ENCODE measurements around the gene RGSL1. TPM values are rescaled to one million over a fixed set of nuclear protein-coding genes. Genes with fewer than 3 reads are reported as not detected.
"Not testable (repeated sequence)": the region's sequence is repeated elsewhere in the genome, so short reads cannot be mapped to it uniquely, and the experiment has no call there.

The RGSL1 gene
- total RNA-seq, 1 donor from 2014 or later, result not detected

- Histone ChIP-seq H3K36me3 (no peaks in the 10 kb centered on the region), H3K4me3 (no peak overlapping the region), H3K27me3 (ENCODE audit: low read depth) (no peaks in the 10 kb centered on the region), H3K27ac (no peak overlapping the region), H3K9me3 (no peaks in the 10 kb centered on the region), H3K4me1 (no peaks in the 10 kb centered on the region)
- intact Hi-C loops (cut with DNase I), result no loop called here
- ATAC-seq (no peak), DNase-seq (no peak)
- TF ChIP-seq, protein P1, sequence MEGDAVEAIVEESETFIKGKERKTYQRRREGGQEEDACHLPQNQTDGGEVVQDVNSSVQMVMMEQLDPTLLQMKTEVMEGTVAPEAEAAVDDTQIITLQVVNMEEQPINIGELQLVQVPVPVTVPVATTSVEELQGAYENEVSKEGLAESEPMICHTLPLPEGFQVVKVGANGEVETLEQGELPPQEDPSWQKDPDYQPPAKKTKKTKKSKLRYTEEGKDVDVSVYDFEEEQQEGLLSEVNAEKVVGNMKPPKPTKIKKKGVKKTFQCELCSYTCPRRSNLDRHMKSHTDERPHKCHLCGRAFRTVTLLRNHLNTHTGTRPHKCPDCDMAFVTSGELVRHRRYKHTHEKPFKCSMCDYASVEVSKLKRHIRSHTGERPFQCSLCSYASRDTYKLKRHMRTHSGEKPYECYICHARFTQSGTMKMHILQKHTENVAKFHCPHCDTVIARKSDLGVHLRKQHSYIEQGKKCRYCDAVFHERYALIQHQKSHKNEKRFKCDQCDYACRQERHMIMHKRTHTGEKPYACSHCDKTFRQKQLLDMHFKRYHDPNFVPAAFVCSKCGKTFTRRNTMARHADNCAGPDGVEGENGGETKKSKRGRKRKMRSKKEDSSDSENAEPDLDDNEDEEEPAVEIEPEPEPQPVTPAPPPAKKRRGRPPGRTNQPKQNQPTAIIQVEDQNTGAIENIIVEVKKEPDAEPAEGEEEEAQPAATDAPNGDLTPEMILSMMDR (IDR thresholded peaks at IDR 0.05), result no peak
Observed at GRCh38 chr1:182495693-182496092, 45.7 kb downstream of the RGSL1 start.

DNA sequence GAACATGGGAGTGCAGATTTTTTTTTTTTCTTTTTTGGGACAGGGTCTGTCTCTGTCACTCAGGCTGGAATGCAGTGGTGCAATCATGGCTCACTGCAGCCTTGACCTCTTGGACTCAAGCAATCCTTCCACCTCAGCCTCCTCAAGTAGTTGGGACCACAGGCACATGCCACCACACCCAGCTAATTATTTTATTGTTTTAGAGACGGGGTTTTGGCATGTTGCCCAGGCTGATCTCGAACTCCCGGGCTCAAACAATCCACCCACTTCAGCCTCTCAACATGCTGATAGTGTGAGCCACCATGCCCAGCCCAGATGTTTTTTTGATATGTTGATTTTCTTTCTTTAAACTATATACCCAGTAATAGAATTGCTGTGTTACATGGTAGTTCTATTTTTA is 57.7 kb downstream of the RGSL1 start:
- H3K4me3 ChIP-seq, result no peak overlapping the region
- H3K27ac ChIP-seq, result no peak overlapping the region
- DNase-seq, result peak; percentile 61
- H3K9me3 ChIP-seq, result no peaks in the 10 kb centered on the region
- TF ChIP-seq, protein P1 (IDR thresholded peaks at IDR 0.05), result no peak
- intact Hi-C loops (cut with DNase I), result no loop called here
- H3K4me1 ChIP-seq, result no peaks in the 10 kb centered on the region
- H3K36me3 ChIP-seq, result no peaks in the 10 kb centered on the region
- ATAC-seq, result peak; percentile 70 to 74
- H3K27me3 ChIP-seq (ENCODE audit: low read depth), result no peaks in the 10 kb centered on the region

GRCh38 chr1:182515556-182515955 is 65.6 kb downstream of the RGSL1 start:
- intact Hi-C loops (cut with DNase I), result no loop called here
- DNase-seq (no peak), ATAC-seq (no peak)
- Histone ChIP-seq H3K4me1 (no peaks in the 10 kb centered on the region), H3K27me3 (ENCODE audit: low read depth) (no peaks in the 10 kb centered on the region), H3K36me3 (no peaks in the 10 kb centered on the region), H3K27ac (no peak overlapping the region), H3K4me3 (no peak overlapping the region), H3K9me3 (no peaks in the 10 kb centered on the region)
- TF ChIP-seq, protein P1 (IDR thresholded peaks at IDR 0.05), result no peak

DNA sequence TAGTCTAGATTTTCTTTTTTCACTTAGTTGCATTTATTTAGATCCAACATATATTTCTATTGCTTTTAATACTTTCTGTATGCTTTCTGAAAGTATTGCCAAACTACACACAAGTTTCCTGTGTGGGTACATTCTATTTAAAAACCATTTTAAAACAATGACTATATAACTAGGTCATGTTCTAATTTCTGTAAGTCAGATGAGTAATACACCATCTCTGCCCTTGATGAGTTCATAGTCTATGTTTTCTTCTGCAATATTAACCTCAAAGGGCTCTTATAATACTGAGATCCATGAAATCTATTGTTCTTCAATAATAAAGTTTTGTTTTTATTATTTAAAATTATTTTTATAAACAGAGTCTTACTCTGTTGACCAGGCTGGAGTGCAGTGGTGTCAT is 70.8 kb downstream of the RGSL1 start:
- no peak for DNase-seq
- intact Hi-C loops (cut with DNase I), result no loop called here
- ATAC-seq, result no peak
- H3K27ac ChIP-seq, result no peak overlapping the region
- no peaks in the 10 kb centered on the region for H3K27me3 ChIP-seq (ENCODE audit: low read depth)
- no peaks in the 10 kb centered on the region for H3K9me3 ChIP-seq
- TF ChIP-seq, protein P1 (IDR thresholded peaks at IDR 0.05), result no peak
- H3K36me3 ChIP-seq, result no peaks in the 10 kb centered on the region
- H3K4me1 ChIP-seq, result no peaks in the 10 kb centered on the region
- H3K4me3 ChIP-seq, result no peak overlapping the region

GRCh38 chr1:182525342-182525741 is 75.4 kb downstream of the RGSL1 start:
- intact Hi-C loops (cut with DNase I), result no loop called here
- Histone ChIP-seq H3K4me3 (no peak overlapping the region), H3K27ac (no peak overlapping the region), H3K27me3 (ENCODE audit: low read depth) (no peaks in the 10 kb centered on the region), H3K9me3 (peaks cover 4% of the 10 kb centered on the region), H3K36me3 (no peaks in the 10 kb centered on the region), H3K4me1 (no peaks in the 10 kb centered on the region)
- no peak for DNase-seq
- no peak for ATAC-seq
- TF ChIP-seq, protein P1 (IDR thresholded peaks at IDR 0.05), result no peak

DNA sequence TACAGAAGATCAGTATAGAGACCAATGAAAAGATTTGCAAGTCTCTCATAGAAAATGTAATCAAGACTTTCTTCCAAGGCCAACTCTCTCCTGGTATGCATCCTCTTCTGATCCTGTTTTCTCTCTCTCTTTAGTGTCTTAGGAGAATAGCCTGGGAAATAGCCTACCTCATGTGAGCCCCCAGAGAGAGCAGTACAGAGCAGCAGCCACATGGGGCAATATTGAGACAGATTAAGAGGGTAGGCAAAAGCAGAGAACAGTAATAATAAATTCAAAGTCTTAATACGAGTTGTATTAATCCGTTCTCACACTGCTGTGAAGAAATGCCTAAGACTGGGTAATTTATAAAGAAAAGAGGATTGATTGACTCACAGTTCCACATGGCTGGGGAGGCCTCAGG is 77.7 kb downstream of the RGSL1 start:
- DNase-seq (no peak), ATAC-seq (no peak)
- Histone ChIP-seq H3K36me3 (no peaks in the 10 kb centered on the region), H3K9me3 (peaks cover 4% of the 10 kb centered on the region), H3K4me3 (no peak overlapping the region), H3K27me3 (ENCODE audit: low read depth) (no peaks in the 10 kb centered on the region), H3K27ac (no peak overlapping the region), H3K4me1 (no peaks in the 10 kb centered on the region)
- TF ChIP-seq, protein P1 (IDR thresholded peaks at IDR 0.05), result no peak
- intact Hi-C loops (cut with DNase I), result no loop called here

GRCh38 chr1:182528206-182528605 is 78.3 kb downstream of the RGSL1 start:
- H3K27ac ChIP-seq; H3K4me3 ChIP-seq; H3K4me1 ChIP-seq; intact Hi-C loops (cut with DNase I); H3K27me3 ChIP-seq (ENCODE audit: low read depth); ATAC-seq; DNase-seq; H3K36me3 ChIP-seq; H3K9me3 ChIP-seq: not testable (repeated sequence)

All from lower lobe of right lung (tissue), 2 donors.